ENCODE measurements around the gene MGLL. TPM values are rescaled to one million over a fixed set of nuclear protein-coding genes. Genes with fewer than 3 reads are reported as not detected.
A peak's percentile ranks its signal among the peaks of the same experiment; 100 is the strongest.

Gene MGLL
- total RNA-seq, 1 experiment from 2014 or later = 6.8 TPM

- BruUV-seq (replicated peaks) = no TSS peak
- Histone ChIP-seq H3K4me3 (replicated peaks in 1 of 2; ENCODE audit: low read depth in 1 of 2, low read length in 2 of 2) (no peak overlapping the region), H3K9me3 (ENCODE audit: control insufficient read depth in 1 of 2, insufficient read depth in 1 of 2, low read depth in 1 of 2, low read length in 2 of 2) (0 out of 4 replicates have a peak, but pooled peaks cover 0 to 5% of the 10 kb centered on the region in 2 experiments), H3K79me2 (ENCODE audit: insufficient read depth, low read length) (no peaks in the 10 kb centered on the region), H3K27me3 (ENCODE audit: insufficient read depth, low read length) (no peaks in the 10 kb centered on the region), H3K4me2 (ENCODE audit: low read length) (peak overlapping the region; percentile 17; the same call in 1 of the 2 replicates), H2AFZ (ENCODE audit: low read depth, low read length, poor library complexity, severe bottlenecking) (no peak overlapping the region), H4K20me1 (ENCODE audit: insufficient read depth) (no peaks in the 10 kb centered on the region), H3K36me3 (ENCODE audit: control insufficient read depth in 1 of 2, insufficient read depth in 2 of 2, low read length in 2 of 2) (no peaks in the 10 kb centered on the region), H3K4me1 (ENCODE audit: control insufficient read depth in 1 of 2, insufficient read depth in 2 of 2, low read length in 2 of 2) (peaks cover 2 to 29% of the 10 kb centered on the region in 2 experiments; a peak in 2 of 4 replicates), H3K9ac (ENCODE audit: low read length) (no peak overlapping the region), H3K9me2 (ENCODE audit: insufficient read depth) (no peaks in the 10 kb centered on the region), H3K27ac (ENCODE audit: low read depth, low read length) (no peak overlapping the region)
- no peak for ATAC-seq
- DNase-seq (ENCODE audit: low read depth, low spot score) = no peak
- intact Hi-C loops (cut with micrococcal nuclease) = no loop called here
- ChIA-PET POLR2A (interaction anchor here (0.9 kb wide), 1 partner anchor 11 kb away, joined by 3 read pairs; no protein-coding TSS in a partner anchor), RAD21 (ENCODE audit: low non-redundant PET in 1 of 2, low total read pairs in 2 of 2, uncharacterized antibody in 2 of 2, unreplicated experiment in 2 of 2) (no interaction called here), CTCF (interaction anchor here (1.1 kb wide), 1 partner anchor 9 kb away, joined by 3 read pairs; no protein-coding TSS in a partner anchor)
- no peak for TF ChIP-seq ZFX (IDR thresholded peaks at IDR 0.05)
- TF ChIP-seq EGR1 (IDR thresholded peaks at IDR 0.05; ENCODE audit: low read depth) = no peak
- no peak for TF ChIP-seq SRF (IDR thresholded peaks at IDR 0.05; ENCODE audit: low read depth)
- TF ChIP-seq, protein P1, sequence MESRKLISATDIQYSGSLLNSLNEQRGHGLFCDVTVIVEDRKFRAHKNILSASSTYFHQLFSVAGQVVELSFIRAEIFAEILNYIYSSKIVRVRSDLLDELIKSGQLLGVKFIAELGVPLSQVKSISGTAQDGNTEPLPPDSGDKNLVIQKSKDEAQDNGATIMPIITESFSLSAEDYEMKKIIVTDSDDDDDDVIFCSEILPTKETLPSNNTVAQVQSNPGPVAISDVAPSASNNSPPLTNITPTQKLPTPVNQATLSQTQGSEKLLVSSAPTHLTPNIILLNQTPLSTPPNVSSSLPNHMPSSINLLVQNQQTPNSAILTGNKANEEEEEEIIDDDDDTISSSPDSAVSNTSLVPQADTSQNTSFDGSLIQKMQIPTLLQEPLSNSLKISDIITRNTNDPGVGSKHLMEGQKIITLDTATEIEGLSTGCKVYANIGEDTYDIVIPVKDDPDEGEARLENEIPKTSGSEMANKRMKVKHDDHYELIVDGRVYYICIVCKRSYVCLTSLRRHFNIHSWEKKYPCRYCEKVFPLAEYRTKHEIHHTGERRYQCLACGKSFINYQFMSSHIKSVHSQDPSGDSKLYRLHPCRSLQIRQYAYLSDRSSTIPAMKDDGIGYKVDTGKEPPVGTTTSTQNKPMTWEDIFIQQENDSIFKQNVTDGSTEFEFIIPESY (IDR thresholded peaks at IDR 0.05; ENCODE audit: extremely low read depth, insufficient replicate concordance, low read length) = no peak
- TF ChIP-seq ZNF274 (IDR thresholded peaks at IDR 0.05; ENCODE audit: low read depth, low read length) = no peak
- no peak for TF ChIP-seq JUND (IDR thresholded peaks at IDR 0.05)
- no peak for TF ChIP-seq POLR2A (IDR thresholded peaks at IDR 0.05; ENCODE audit: borderline replicate concordance, extremely low read depth, insufficient read depth, insufficient read length)
- no peak for TF ChIP-seq CEBPB (IDR thresholded peaks at IDR 0.05; ENCODE audit: low read depth)
- TF ChIP-seq RAD21 (IDR thresholded peaks at IDR 0.05; ENCODE audit: low read depth) = no peak
- no peak for TF ChIP-seq FOSL1 (IDR thresholded peaks at IDR 0.05; ENCODE audit: low read depth)
Measured at GRCh38 chr3:127699416-127700300, 122.7 kb downstream of the MGLL start.
